ENCODE data around the gene AAMP.

GRCh38 chr2:218223046-218223445 lies 46.9 kb downstream of the AAMP start:
- no peak for TF ChIP-seq CTCF (IDR thresholded peaks at IDR 0.05)
- no peak for TF ChIP-seq POLR2A (IDR thresholded peaks at IDR 0.05)

Measured in Peyer's patch (tissue), 4 donors.